Peyer's patch (tissue), 4 donors: ENCODE data around the gene NOTCH3. TPM values are rescaled to one million over a fixed set of nuclear protein-coding genes. Genes with fewer than 3 reads are reported as not detected.

Experiments
- DNase-seq, 3 donors: peaks; one replicate each; pipeline ENCODE4 v3.0.0-alpha.2; 2017 to 2019
- H3K27ac ChIP-seq, 4 donors: fragments of 200-600 bp; sonication (generic); one replicate each; pipeline ENCODE4 v1.5.1; 2016 to 2019
- H3K27me3 ChIP-seq, 2 donors: fragments of 200-600 bp; sonication (generic); one replicate each; pipeline ENCODE4 v1.5.1; 2019
- H3K36me3 ChIP-seq, 3 donors: fragments of 200-600 bp; sonication (generic); one replicate each; pipeline ENCODE4 v1.5.1; 2016 to 2019
- H3K4me1 ChIP-seq, 4 donors: fragments of 200-600 bp; sonication (generic); one replicate each; pipeline ENCODE4 v1.5.1; 2016 to 2019
- H3K4me3 ChIP-seq, 4 donors: fragments of 200-600 bp; sonication (generic); 1 replicate in 3 of 4; 2 replicates in 1 of 4; pipeline ENCODE4 v1.5.1; 2016 to 2019; ENCODE audit warnings: mild to moderate bottlenecking in 1 of 4
- H3K9me3 ChIP-seq, 4 donors: fragments of 200-600 bp; sonication (generic); one replicate each; pipeline ENCODE4 v1.5.1; 2016 to 2019; ENCODE audit warnings: mild to moderate bottlenecking in 1 of 4
- POLR2A ChIP-seq, 2 donors: fragments of 450-650 bp; IDR thresholded peaks; one replicate each; pipeline ENCODE4 v1.5.1; 2017; ENCODE audit warnings: antibody characterized with exemption in 2 of 2, mild to moderate bottlenecking in 2 of 2, moderate library complexity in 2 of 2
- small RNA-seq, 2 donors: library from RNA; depleted of rRNA; stranded (forward); fragments of <200 nt; gene quantifications; one replicate each; pipeline ENCODE3, GENCODE V24; 2016
- total RNA-seq, 4 donors: library from RNA; depleted of rRNA; stranded (reverse); fragments of >200 nt; gene quantifications; one replicate each; pipeline ENCODE4 v1.1.0, GENCODE V29; 2016
- TF ChIP-seq, protein P1 (sequence below), 6 experiments: fragments of 450-650 bp in 4 of 6; fragments of 200-600 bp in 2 of 6; sonication (generic) in 1 of 6; IDR thresholded peaks; one replicate each; pipeline ENCODE4 v1.5.1; 2017 to 2019; ENCODE audit warnings: antibody characterized with exemption in 6 of 6, mild to moderate bottlenecking in 3 of 6, moderate library complexity in 1 of 6

NOTCH3 gene
- total RNA-seq, 4 donors from 2014 or later, result 2.6 to 16.5 (median 8.9) TPM

DNA sequence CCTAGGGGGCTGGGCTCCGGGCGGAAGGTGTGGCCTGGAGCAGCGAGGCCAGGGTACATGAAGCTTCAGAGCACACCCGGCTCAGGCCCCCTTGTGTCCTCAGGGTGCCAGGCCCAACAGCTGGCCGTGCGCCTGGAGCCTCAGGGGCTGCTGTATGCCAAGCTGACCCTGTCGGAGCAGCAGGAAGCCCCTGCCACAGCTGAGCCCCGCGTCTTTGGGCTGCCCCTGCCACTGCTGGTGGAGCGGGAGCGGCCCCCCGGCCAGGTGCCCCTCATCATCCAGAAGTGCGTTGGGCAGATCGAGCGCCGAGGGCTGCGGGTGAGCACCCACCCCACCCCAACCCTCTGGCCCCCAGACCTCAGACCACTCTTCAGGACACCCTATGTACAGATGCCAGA lies 90.4 kb downstream of the NOTCH3 start:
- H3K4me3 ChIP-seq, result no peak overlapping the region
- no peak overlapping the region for H3K27ac ChIP-seq
- no peak for TF ChIP-seq POLR2A (IDR thresholded peaks at IDR 0.05)
- H3K4me1 ChIP-seq, result peaks cover 0 to 9% (median 3%) of the 10 kb centered on the region in 4 donors
- H3K9me3 ChIP-seq, result no peaks in the 10 kb centered on the region
- H3K36me3 ChIP-seq, result peaks cover 0 to 39% (median 0%) of the 10 kb centered on the region in 3 donors
- peaks cover 0 to 6% of the 10 kb centered on the region in 2 donors for H3K27me3 ChIP-seq
- DNase-seq, result no peak

DNA sequence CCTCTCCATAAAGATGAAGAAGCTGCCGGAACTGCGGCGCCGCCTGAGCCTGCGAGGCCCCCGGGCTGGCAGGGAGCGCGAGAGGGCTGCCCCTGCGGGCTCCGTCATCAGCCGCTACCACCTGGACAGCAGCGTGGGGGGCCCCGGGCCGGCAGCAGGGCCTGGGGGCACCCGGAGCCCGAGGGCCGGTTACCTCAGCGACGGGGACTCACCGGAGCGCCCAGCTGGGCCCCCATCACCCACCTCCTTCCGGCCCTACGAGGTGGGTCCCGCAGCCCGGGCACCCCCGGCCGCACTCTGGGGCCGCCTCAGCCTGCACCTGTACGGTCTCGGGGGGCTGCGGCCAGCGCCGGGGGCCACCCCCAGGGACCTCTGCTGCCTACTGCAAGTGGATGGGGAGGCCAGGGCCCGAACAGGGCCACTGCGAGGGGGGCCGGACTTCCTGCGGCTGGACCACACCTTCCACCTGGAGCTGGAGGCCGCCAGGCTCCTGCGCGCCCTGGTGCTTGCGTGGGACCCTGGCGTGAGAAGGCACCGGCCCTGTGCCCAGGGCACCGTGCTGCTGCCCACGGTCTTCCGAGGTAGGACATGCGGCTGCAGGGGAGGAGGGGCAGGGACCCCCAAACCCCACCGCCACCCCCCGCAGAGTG lies 90.9 kb downstream of the NOTCH3 start:
- Histone ChIP-seq H3K27ac (no peak overlapping the region), H3K4me1 (peaks cover 0 to 6% (median 3%) of the 10 kb centered on the region in 4 donors), H3K4me3 (no peak overlapping the region), H3K9me3 (no peaks in the 10 kb centered on the region), H3K36me3 (peaks cover 0 to 33% (median 0%) of the 10 kb centered on the region in 3 donors), H3K27me3 (peaks cover 0 to 6% of the 10 kb centered on the region in 2 donors)
- no peak for DNase-seq
- TF ChIP-seq POLR2A (IDR thresholded peaks at IDR 0.05), result no peak
- TF ChIP-seq, protein P1, sequence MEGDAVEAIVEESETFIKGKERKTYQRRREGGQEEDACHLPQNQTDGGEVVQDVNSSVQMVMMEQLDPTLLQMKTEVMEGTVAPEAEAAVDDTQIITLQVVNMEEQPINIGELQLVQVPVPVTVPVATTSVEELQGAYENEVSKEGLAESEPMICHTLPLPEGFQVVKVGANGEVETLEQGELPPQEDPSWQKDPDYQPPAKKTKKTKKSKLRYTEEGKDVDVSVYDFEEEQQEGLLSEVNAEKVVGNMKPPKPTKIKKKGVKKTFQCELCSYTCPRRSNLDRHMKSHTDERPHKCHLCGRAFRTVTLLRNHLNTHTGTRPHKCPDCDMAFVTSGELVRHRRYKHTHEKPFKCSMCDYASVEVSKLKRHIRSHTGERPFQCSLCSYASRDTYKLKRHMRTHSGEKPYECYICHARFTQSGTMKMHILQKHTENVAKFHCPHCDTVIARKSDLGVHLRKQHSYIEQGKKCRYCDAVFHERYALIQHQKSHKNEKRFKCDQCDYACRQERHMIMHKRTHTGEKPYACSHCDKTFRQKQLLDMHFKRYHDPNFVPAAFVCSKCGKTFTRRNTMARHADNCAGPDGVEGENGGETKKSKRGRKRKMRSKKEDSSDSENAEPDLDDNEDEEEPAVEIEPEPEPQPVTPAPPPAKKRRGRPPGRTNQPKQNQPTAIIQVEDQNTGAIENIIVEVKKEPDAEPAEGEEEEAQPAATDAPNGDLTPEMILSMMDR (IDR thresholded peaks at IDR 0.05), result no peak

Small RNAs within 50 kb of the gene (small RNA-seq; reads per million reads assigned to genes)
- gene MIR6795, result 0.06 to 0.18 reads per million in 2 donors
- 0 reads per million in 2 donors for gene RNU6-782P

Other genes with a start within 250 kb of the NOTCH3 start
- not detected for gene SLC1A6, start 221.1 kb downstream of the NOTCH3 start, total RNA-seq
- gene CASP14, start 151.5 kb downstream of the NOTCH3 start, total RNA-seq, result not detected
- not detected for gene OR1I1, start 118.8 kb downstream of the NOTCH3 start, total RNA-seq
- gene SYDE1, start 93.6 kb downstream of the NOTCH3 start, total RNA-seq, result 1 to 10 TPM; 2.3 to 7.4 (median 6.2) TPM
- not detected for gene EPHX3, start 31.5 kb upstream of the NOTCH3 start, total RNA-seq
- 100 to 1,000 TPM in 1 of 4 donors, 10 to 100 TPM in 3; 51.0 to 148 (median 77.5) TPM for gene BRD4, start 131.5 kb upstream of the NOTCH3 start, total RNA-seq
- gene AKAP8, start 178.8 kb upstream of the NOTCH3 start, total RNA-seq, result 10 to 100 TPM; 27.1 to 86.6 (median 58.5) TPM
- gene AKAP8L, start 218.0 kb upstream of the NOTCH3 start, total RNA-seq, result 100 to 1,000 TPM; 129 to 275 (median 247) TPM
- 10 to 100 TPM; 25.4 to 45.2 (median 40.6) TPM for gene WIZ, start 249.0 kb upstream of the NOTCH3 start, total RNA-seq